ENCODE results near the gene LOXL1. TPM values are rescaled to one million over a fixed set of nuclear protein-coding genes. Genes with fewer than 3 reads are reported as not detected.

The LOXL1 gene
- total RNA-seq, 1 experiment from 2014 or later, result 249 TPM

DNA sequence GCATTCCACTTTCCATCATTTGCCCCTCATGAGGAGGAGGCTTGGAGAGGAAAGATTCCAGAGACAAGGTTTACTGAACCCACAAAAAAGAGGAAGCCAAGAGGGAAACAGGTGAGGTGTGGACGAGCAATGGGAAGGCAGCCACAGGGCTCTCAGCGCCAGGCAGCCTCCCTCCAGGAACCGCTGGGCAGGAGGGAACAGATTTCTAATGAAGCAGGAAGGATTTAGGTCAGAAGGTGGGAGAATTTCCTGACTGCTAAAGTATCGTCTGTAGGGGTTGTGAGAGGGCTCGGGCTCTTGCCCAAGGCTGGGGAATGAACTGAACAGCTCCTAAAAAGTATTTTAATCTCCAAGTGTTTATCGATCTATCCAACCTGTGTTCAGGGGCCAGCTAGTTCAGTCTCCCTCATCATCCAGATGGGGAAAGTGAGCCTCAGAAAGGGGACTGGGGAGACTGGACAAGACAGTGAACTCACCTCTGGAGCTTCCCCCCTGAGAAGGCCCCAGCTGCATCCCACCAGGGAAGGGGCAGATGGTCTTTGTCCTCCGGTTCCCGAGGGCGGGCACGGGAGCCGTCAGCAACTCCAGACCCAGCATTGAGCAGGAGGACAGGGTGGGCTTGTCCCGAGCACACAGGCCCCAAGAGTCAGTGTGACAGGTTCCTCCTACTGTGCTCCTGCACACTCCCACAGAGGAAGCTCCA, 10.5 kb downstream of the LOXL1 start:
- Histone ChIP-seq H3K27ac (ENCODE audit: low read length) (peak overlapping the region; percentile 98), H3K79me2 (ENCODE audit: low read length) (peaks cover 82% of the 10 kb centered on the region), H3K9me3 (ENCODE audit: low read length) (no peaks in the 10 kb centered on the region), H3K4me3 (ENCODE audit: low read length) (peak overlapping the region; percentile 51), H3K9ac (ENCODE audit: low read length) (peak overlapping the region; percentile 78; the same call in 1 of the 2 replicates), H4K20me1 (ENCODE audit: low read length) (no peaks in the 10 kb centered on the region), H3K4me2 (ENCODE audit: low read length) (peak overlapping the region; percentile 68), H2AFZ (ENCODE audit: low read length) (no peak overlapping the region), H3K4me1 (ENCODE audit: insufficient read depth, low read length) (peaks cover 90% of the 10 kb centered on the region), H3K36me3 (ENCODE audit: low read depth, low read length) (peaks cover 4% of the 10 kb centered on the region; the same call in 1 of the 2 replicates), H3F3A (ENCODE audit: low read length, unreplicated experiment) (peaks cover 12% of the 10 kb centered on the region), H3K9me2 (replicated peaks; ENCODE audit: low read length) (no peaks in the 10 kb centered on the region), H3K27me3 (ENCODE audit: low read length) (no peaks in the 10 kb centered on the region)
- TF ChIP-seq, protein P1, sequence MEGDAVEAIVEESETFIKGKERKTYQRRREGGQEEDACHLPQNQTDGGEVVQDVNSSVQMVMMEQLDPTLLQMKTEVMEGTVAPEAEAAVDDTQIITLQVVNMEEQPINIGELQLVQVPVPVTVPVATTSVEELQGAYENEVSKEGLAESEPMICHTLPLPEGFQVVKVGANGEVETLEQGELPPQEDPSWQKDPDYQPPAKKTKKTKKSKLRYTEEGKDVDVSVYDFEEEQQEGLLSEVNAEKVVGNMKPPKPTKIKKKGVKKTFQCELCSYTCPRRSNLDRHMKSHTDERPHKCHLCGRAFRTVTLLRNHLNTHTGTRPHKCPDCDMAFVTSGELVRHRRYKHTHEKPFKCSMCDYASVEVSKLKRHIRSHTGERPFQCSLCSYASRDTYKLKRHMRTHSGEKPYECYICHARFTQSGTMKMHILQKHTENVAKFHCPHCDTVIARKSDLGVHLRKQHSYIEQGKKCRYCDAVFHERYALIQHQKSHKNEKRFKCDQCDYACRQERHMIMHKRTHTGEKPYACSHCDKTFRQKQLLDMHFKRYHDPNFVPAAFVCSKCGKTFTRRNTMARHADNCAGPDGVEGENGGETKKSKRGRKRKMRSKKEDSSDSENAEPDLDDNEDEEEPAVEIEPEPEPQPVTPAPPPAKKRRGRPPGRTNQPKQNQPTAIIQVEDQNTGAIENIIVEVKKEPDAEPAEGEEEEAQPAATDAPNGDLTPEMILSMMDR (conservative IDR thresholded peaks at IDR 0.05; ENCODE audit: low read depth, low read length), result no peak
- TF ChIP-seq EZH2 (IDR thresholded peaks at IDR 0.05; ENCODE audit: low read length, unreplicated experiment) (no peak), EZH2phosphoT487 (IDR thresholded peaks at IDR 0.05; ENCODE audit: borderline replicate concordance, low read length) (no peak)
- POLR2A ChIA-PET (ENCODE audit: unreplicated experiment), result no interaction called here
- no TSS peak for BruUV-seq (replicated peaks)
- ATAC-seq (no peak), DNase-seq (no peak)
- intact Hi-C loops (cut with micrococcal nuclease), result no loop called here
- CTCF ChIA-PET, result no interaction called here

GRCh38 chr15:73937296-73937695, 11.0 kb downstream of the LOXL1 start:
- peaks cover 79% of the 10 kb centered on the region for H3K79me2 ChIP-seq (ENCODE audit: low read length)

More at GRCh38 chr15:73937296-73937695, 11.0 kb downstream of the LOXL1 start:
- Histone ChIP-seq H3K27ac (ENCODE audit: low read length) (no peak overlapping the region), H2AFZ (ENCODE audit: low read length) (no peak overlapping the region), H4K20me1 (ENCODE audit: low read length) (no peaks in the 10 kb centered on the region), H3K36me3 (ENCODE audit: low read depth, low read length) (peaks cover 4% of the 10 kb centered on the region; the same call in 1 of the 2 replicates), H3K9me2 (replicated peaks; ENCODE audit: low read length) (no peaks in the 10 kb centered on the region), H3K4me3 (ENCODE audit: low read length) (peak overlapping the region; percentile 51; the same call in 1 of the 2 replicates), H3K4me1 (ENCODE audit: insufficient read depth, low read length) (peaks cover 90% of the 10 kb centered on the region), H3F3A (ENCODE audit: low read length, unreplicated experiment) (peaks cover 12% of the 10 kb centered on the region), H3K9ac (ENCODE audit: low read length) (no peak overlapping the region), H3K9me3 (ENCODE audit: low read length) (no peaks in the 10 kb centered on the region), H3K4me2 (ENCODE audit: low read length) (peak overlapping the region; percentile 68), H3K27me3 (ENCODE audit: low read length) (no peaks in the 10 kb centered on the region)
- TF ChIP-seq EZH2phosphoT487 (IDR thresholded peaks at IDR 0.05; ENCODE audit: borderline replicate concordance, low read length) (no peak), EZH2 (IDR thresholded peaks at IDR 0.05; ENCODE audit: low read length, unreplicated experiment) (no peak)
- TF ChIP-seq, protein P1 (conservative IDR thresholded peaks at IDR 0.05; ENCODE audit: low read depth, low read length), result no peak
- ChIA-PET CTCF (no interaction called here), POLR2A (ENCODE audit: unreplicated experiment) (no interaction called here)
- ATAC-seq (no peak), DNase-seq (no peak)
- intact Hi-C loops (cut with micrococcal nuclease), result no loop called here
- BruUV-seq (replicated peaks), result no TSS peak

Data from PC-3 (cell line).